ENCODE measurements around the gene ARMCX6. TPM values are rescaled to one million over a fixed set of nuclear protein-coding genes. Genes with fewer than 3 reads are reported as not detected.
A peak's percentile ranks its signal among the peaks of the same experiment; 100 is the strongest.
"Not testable (repeated sequence)": the region's sequence is repeated elsewhere in the genome, so short reads cannot be mapped to it uniquely, and the experiment has no call there.

ARMCX6 gene
- total RNA-seq, 1 donor from 2014 or later, result 67.8 TPM

DNA sequence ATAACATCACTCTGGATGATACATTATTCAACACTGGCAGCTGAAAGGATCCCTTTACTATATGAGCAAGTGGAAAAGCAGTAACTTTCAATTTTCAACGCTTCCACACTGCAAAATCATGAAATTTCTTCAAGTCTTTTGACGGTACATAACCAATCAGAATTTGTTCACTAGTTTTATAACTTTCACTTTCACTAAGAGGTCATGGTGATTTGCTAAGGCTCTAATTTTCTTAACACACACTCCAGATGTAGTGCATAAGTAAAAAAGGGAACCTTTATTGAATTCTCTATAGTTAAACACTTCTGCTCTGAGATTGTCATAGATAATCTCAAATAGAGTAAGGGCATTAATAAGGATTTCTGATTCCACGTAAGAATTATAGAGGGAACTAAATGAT, 37.7 kb upstream of the ARMCX6 start:
- Mint-ChIP-seq H3K9me3 (peaks cover 3% of the 10 kb centered on the region), H3K36me3 (ENCODE audit: low read depth) (no peaks in the 10 kb centered on the region), H3K4me3 (no peak overlapping the region), H3K27me3 (ENCODE audit: low read depth) (no peaks in the 10 kb centered on the region), H3K4me1 (peaks cover 15% of the 10 kb centered on the region), H3K27ac (ENCODE audit: unreplicated experiment) (no peak overlapping the region)
- no peak for DNase-seq (ENCODE audit: low read depth, low spot score)
- TF ChIP-seq, protein P1, sequence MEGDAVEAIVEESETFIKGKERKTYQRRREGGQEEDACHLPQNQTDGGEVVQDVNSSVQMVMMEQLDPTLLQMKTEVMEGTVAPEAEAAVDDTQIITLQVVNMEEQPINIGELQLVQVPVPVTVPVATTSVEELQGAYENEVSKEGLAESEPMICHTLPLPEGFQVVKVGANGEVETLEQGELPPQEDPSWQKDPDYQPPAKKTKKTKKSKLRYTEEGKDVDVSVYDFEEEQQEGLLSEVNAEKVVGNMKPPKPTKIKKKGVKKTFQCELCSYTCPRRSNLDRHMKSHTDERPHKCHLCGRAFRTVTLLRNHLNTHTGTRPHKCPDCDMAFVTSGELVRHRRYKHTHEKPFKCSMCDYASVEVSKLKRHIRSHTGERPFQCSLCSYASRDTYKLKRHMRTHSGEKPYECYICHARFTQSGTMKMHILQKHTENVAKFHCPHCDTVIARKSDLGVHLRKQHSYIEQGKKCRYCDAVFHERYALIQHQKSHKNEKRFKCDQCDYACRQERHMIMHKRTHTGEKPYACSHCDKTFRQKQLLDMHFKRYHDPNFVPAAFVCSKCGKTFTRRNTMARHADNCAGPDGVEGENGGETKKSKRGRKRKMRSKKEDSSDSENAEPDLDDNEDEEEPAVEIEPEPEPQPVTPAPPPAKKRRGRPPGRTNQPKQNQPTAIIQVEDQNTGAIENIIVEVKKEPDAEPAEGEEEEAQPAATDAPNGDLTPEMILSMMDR (conservative IDR thresholded peaks at IDR 0.05), result no peak

DNA sequence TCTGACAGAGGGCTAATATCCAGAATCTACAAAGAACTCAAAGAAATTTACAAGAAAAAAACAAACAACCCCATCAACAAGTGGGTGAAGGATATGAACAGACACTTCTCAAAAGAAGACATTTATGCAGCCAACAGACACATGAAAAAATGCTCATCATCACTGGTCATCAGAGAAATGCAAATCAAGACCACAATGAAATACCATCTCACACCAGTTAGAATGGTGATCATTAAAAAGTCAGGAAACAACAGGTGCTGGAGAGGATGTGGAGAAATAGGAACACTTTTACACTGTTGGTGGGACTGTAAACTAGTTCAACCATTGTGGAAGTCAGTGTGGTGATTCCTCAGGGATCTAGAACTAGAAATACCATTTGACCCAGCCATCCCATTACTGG, 29.9 kb upstream of the ARMCX6 start:
- H3K36me3 Mint-ChIP-seq (ENCODE audit: low read depth); H3K4me1 Mint-ChIP-seq; H3K27ac Mint-ChIP-seq (ENCODE audit: unreplicated experiment); H3K4me3 Mint-ChIP-seq; DNase-seq (ENCODE audit: low read depth, low spot score); H3K9me3 Mint-ChIP-seq; H3K27me3 Mint-ChIP-seq (ENCODE audit: low read depth): not testable (repeated sequence)

DNA sequence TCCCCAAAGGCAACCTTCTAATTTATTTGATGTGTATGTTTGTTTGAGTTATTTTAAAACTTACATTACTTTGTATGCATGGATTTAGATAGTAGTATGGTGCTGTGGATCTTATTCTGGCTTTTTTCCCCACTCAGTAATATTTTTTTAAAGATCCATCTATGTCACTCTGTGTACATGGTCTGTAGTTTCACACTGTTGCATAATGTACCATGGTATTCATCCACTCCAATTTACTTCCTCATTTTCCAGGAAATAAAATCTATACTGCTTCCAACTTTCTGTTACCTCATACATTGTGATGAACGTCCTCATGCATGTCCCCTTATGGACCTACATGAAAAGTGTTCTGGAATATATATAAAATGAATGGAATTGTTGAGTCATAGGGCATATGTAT, 24.3 kb upstream of the ARMCX6 start:
- H3K4me1 Mint-ChIP-seq, result no peaks in the 10 kb centered on the region
- no peak for DNase-seq (ENCODE audit: low read depth, low spot score)
- TF ChIP-seq, protein P1 (conservative IDR thresholded peaks at IDR 0.05), result no peak
- no peaks in the 10 kb centered on the region for H3K27me3 Mint-ChIP-seq (ENCODE audit: low read depth)
- no peaks in the 10 kb centered on the region for H3K36me3 Mint-ChIP-seq (ENCODE audit: low read depth)
- H3K9me3 Mint-ChIP-seq, result peaks cover 2% of the 10 kb centered on the region
- no peak overlapping the region for H3K4me3 Mint-ChIP-seq
- H3K27ac Mint-ChIP-seq (ENCODE audit: unreplicated experiment), result no peak overlapping the region

DNA sequence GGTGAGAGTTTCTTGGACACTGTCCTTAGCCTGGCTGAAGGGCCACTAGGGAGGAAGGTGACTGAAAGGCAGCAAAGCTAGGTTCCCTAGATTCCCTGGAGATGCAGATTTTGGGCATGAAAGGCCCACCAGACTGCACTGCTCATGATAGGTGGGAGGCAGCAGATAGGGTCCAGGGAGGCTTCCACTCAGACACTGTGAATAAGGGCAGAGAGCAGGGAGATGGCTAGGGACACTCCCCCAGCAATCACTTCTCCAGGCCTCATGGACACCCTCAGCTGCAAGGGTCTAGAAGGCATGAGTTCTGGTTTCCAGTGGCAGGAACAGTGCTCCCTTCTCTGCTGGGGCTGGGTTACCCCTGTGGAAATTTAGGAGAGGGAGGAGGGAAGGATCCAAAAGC, 21.8 kb upstream of the ARMCX6 start:
- no peaks in the 10 kb centered on the region for H3K4me1 Mint-ChIP-seq
- TF ChIP-seq, protein P1 (conservative IDR thresholded peaks at IDR 0.05), result no peak
- no peak for DNase-seq (ENCODE audit: low read depth, low spot score)
- no peak overlapping the region for H3K4me3 Mint-ChIP-seq
- no peaks in the 10 kb centered on the region for H3K27me3 Mint-ChIP-seq (ENCODE audit: low read depth)
- no peaks in the 10 kb centered on the region for H3K36me3 Mint-ChIP-seq (ENCODE audit: low read depth)
- peaks cover 2% of the 10 kb centered on the region for H3K9me3 Mint-ChIP-seq
- no peak overlapping the region for H3K27ac Mint-ChIP-seq (ENCODE audit: unreplicated experiment)

DNA sequence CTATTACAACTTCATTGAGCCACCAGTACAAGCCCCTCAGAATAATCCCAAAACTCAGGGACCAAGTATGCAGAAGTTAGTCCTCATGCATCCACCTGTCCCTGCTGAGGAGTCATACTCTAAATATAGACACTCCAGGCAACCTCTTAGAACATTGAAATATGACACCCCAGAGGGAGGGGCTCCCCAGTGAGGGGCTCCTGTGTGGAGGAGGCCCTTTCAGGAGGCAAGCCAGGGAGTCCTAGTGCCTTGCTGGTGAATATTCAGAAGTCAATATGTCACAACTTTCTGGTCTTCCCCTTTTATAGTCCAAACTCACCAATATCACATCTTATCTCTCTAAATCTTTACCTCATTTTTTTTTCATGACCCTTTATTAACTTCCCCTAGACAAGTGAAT, 1.6 kb upstream of the ARMCX6 start:
- peaks cover 39% of the 10 kb centered on the region for H3K4me1 Mint-ChIP-seq
- peaks cover 2% of the 10 kb centered on the region for H3K36me3 Mint-ChIP-seq (ENCODE audit: low read depth)
- H3K4me3 Mint-ChIP-seq, result peak overlapping the region; percentile 94
- H3K27ac Mint-ChIP-seq (ENCODE audit: unreplicated experiment), result no peak overlapping the region
- H3K27me3 Mint-ChIP-seq (ENCODE audit: low read depth), result no peaks in the 10 kb centered on the region
- TF ChIP-seq, protein P1 (conservative IDR thresholded peaks at IDR 0.05), result no peak
- no peaks in the 10 kb centered on the region for H3K9me3 Mint-ChIP-seq
- DNase-seq (ENCODE audit: low read depth, low spot score), result no peak

DNA sequence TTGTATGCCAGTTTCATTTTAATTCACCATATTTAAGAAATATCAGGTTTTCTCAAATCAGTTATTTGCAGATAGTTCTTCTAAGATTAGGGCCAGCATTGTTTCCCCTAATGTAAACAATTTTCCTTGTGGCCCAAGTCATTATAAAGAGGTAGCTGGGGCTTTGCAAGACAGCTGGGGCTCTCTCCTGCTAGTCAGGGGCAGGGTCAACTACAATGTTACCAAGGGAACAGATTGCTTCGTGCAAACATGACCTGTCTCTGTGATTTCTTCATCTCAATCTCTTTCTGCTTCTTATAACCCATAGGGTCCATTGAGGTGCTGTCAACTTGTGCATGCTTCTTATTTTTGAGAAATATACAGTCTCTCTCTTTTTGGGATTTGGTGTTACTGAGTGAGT, 12.1 kb downstream of the ARMCX6 start:
- no peaks in the 10 kb centered on the region for H3K27me3 Mint-ChIP-seq (ENCODE audit: low read depth)
- H3K4me3 Mint-ChIP-seq, result no peak overlapping the region
- TF ChIP-seq, protein P1 (conservative IDR thresholded peaks at IDR 0.05), result no peak
- no peaks in the 10 kb centered on the region for H3K9me3 Mint-ChIP-seq
- DNase-seq (ENCODE audit: low read depth, low spot score), result no peak
- no peaks in the 10 kb centered on the region for H3K36me3 Mint-ChIP-seq (ENCODE audit: low read depth)
- peaks cover 7% of the 10 kb centered on the region for H3K4me1 Mint-ChIP-seq
- H3K27ac Mint-ChIP-seq (ENCODE audit: unreplicated experiment), result no peak overlapping the region

Data from neural crest cell (in vitro differentiated cells).